ENCODE measurements around the gene FGF16.

DNA sequence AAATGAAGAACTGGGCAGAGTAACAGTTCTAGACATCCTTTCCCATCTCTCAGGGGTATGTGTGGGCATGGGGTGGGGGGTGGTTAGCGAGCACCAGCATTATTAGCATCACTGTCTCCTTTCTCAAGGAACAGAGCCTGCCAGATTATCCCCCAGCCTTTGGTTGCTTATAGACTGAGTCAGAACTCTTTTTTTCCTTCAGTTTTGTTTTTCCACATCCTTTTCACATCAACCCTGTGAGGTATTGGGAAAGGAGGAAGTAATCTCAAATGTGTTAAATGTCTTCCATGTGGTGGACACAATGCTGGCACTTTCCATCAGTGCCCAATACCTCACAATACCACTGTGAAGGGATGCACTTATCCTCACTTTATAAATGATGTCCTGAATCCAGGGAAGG lies 3.1 kb upstream of the FGF16 start:
- TF ChIP-seq, protein P1, sequence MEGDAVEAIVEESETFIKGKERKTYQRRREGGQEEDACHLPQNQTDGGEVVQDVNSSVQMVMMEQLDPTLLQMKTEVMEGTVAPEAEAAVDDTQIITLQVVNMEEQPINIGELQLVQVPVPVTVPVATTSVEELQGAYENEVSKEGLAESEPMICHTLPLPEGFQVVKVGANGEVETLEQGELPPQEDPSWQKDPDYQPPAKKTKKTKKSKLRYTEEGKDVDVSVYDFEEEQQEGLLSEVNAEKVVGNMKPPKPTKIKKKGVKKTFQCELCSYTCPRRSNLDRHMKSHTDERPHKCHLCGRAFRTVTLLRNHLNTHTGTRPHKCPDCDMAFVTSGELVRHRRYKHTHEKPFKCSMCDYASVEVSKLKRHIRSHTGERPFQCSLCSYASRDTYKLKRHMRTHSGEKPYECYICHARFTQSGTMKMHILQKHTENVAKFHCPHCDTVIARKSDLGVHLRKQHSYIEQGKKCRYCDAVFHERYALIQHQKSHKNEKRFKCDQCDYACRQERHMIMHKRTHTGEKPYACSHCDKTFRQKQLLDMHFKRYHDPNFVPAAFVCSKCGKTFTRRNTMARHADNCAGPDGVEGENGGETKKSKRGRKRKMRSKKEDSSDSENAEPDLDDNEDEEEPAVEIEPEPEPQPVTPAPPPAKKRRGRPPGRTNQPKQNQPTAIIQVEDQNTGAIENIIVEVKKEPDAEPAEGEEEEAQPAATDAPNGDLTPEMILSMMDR (IDR thresholded peaks at IDR 0.05), result no peak
- no peak for TF ChIP-seq POLR2A (IDR thresholded peaks at IDR 0.05)
- no peak for TF ChIP-seq EP300 (IDR thresholded peaks at IDR 0.05; ENCODE audit: low read depth)
- no peak for TF ChIP-seq POLR2AphosphoS5 (IDR thresholded peaks at IDR 0.05)

Data from transverse colon (tissue), 4 donors.